ENCODE results near the gene TUBA3E.
"Not testable (repeated sequence)": the region's sequence is repeated elsewhere in the genome, so short reads cannot be mapped to it uniquely, and the experiment has no call there.

Gene TUBA3E

DNA sequence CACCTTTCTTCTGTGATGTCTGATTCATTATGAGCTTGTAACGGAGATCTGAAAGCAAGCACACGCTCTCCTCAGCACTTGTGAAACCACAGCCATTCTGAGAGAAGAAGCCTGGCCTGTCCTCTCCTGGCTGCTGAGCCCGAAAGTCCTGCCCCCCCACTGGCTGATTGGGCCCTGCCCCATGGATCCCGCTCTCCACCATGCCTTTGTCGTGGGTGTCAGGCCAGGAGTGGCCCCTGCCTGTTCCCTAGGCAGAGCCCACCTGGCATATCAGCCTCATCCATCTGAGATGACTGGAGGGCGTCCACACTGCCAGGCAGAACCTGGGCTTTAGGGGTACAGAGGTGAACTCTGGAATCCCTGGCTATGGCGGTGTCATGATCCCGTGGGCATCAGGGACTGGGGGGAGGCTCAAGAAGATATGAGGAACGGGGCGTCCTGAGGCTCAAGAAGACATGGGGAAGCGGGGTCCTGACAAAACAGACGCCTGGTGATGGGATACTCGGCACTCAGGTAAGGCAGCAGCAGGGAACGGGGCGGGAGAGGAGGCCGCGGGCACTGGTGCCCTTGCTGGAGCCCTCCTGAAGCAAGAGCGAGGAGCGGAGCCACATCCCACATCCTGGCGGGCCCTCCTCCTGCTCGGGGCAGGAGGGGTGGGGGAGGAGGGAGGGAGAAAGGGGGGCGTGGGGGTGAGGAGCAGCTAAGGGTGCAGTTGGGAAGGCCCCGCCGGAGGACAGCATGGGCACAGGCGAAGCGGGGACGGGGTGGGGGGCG is 54.8 kb downstream of the TUBA3E start:
- peak; percentile 14 for DNase-seq (ENCODE audit: low read depth)

DNA sequence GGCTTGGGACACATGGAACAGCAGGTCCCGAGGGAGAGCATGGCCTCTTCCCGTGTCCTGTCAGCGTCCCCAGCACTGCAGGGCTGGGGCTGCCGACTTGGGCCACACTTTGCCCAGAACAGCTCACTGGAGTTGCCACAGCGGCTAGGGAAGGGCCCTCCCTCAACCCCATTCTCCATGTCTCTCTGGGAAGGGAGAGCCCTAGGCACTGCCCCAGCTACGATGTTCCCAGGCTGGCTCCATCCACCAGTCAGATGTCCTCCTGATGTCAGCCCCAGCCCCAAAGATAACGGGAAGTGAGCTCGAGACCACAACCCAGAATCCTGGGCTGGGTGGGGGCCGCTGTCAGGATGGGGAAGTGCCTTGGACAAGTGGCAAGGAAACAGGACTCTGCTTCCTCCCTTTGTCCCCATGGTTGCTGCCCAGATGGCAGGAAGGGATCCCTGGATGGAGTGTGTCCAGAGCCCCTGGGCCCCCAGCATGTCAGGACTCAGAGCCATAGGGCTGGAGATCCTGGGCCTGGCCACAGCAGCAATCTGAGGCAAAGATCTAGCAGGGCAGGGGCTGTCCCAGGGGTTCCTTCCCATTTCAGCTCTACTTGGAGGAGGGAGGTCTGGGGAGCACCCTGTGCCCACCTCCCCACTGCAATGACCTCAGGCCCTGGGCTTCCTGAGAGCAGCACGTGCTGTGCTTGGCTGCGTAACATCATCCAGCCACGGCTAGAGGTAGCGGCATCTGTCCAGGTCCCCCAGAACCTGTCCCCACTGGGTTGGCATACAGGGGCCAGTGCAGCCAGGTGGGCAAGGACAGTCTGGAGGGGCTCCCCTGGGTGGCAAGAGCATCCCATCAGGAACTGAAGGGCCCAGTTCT is 55.6 kb downstream of the TUBA3E start:
- DNase-seq (ENCODE audit: low read depth) = not testable (repeated sequence)

All from ELR (cell line).